GM12878 (cell line): ENCODE results near the gene CAMK2G.

Experiments
- CTCF ChIP-seq, 3 experiments: IDR thresholded peaks in 2 of 3; conservative IDR thresholded peaks in 1 of 3; 2 replicates each; pipeline ENCODE4 v1.5.1; 2011; ENCODE audit warnings: low read depth in 3 of 3, low read length in 3 of 3, mild to moderate bottlenecking in 3 of 3, control low read depth in 2 of 3, moderate library complexity in 2 of 3, inconsistent platforms in 1 of 3, mixed read lengths in 1 of 3; ENCODE audit not compliant: control insufficient read depth in 2 of 3, insufficient read depth in 1 of 3; ENCODE audit errors: extremely low read depth in 1 of 3
- ZNF384 ChIP-seq: IDR thresholded peaks from 2 replicates; pipeline ENCODE4 v1.6.1; 2012; ENCODE audit warnings: low read depth, mild to moderate bottlenecking, low read length, improper control_type of control experiment, borderline replicate concordance
- ZSCAN29 ChIP-seq: fragments of 450-650 bp; IDR thresholded peaks from 2 replicates; pipeline ENCODE4 v1.6.1; 2017; ENCODE audit warnings: mild to moderate bottlenecking, moderate library complexity
- TF ChIP-seq, protein P1 (sequence below): fragments of 450-650 bp; IDR thresholded peaks from 2 replicates; pipeline ENCODE4 v1.6.1; 2017; ENCODE audit warnings: mild to moderate bottlenecking

- TF ChIP-seq CTCF (IDR thresholded peaks at IDR 0.05 in 2 of 3, conservative IDR thresholded peaks at IDR 0.05 in 1 of 3; ENCODE audit: control insufficient read depth in 2 of 3, extremely low read depth in 1 of 3, insufficient read depth in 1 of 3, low read depth in 3 of 3, low read length in 3 of 3) (no peak), ZNF384 (no peak), ZSCAN29 (no peak)
- TF ChIP-seq, protein P1, sequence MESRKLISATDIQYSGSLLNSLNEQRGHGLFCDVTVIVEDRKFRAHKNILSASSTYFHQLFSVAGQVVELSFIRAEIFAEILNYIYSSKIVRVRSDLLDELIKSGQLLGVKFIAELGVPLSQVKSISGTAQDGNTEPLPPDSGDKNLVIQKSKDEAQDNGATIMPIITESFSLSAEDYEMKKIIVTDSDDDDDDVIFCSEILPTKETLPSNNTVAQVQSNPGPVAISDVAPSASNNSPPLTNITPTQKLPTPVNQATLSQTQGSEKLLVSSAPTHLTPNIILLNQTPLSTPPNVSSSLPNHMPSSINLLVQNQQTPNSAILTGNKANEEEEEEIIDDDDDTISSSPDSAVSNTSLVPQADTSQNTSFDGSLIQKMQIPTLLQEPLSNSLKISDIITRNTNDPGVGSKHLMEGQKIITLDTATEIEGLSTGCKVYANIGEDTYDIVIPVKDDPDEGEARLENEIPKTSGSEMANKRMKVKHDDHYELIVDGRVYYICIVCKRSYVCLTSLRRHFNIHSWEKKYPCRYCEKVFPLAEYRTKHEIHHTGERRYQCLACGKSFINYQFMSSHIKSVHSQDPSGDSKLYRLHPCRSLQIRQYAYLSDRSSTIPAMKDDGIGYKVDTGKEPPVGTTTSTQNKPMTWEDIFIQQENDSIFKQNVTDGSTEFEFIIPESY: no peak
These were observed 73.1 kb downstream of the CAMK2G start for GRCh38 chr10:73801253-73801590.
